HG02870 (cell line): Measurements from ENCODE around the gene PIK3R6.

ENCODE experiments used
- ATAC-seq: cut with Tn5 transposase; IDR thresholded peaks from one replicate; pipeline ENCODE4 v1.9.1; 2021; ENCODE audit warnings: mild to moderate bottlenecking, moderate library complexity; ENCODE audit not compliant: unreplicated experiment

PIK3R6 gene

DNA sequence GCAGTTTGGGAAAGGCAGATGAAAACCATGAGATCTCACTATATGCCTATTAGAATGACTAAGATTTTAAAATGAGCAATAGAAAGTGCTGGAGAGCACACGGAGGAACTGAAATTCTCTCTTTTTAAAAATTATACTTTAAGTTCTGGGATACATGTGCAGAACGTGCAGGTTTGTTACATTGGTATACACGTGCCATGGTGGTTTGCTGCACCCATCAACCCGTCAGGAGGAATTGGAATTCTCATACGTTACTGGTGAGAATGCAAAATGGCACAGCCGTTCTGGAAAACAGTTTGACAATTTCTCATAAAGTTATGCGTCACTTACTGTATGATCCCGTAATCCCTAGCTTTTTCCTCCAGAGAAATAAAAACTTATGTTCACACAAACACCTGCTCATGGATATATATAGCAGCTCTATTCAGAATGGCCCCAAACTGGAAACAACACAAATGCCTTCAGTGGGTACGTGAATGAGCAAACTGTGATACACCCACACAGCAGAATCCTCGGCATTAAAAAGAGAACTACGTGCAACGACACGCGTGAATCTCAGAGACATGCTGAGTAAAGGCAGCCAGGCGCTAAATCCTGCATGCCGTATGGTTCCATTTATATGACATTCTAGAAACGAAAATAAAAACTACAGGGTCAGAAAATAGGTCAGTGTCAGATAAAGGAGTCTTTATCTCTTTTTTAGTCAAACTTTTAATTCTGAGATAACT is 11.8 kb downstream of the PIK3R6 start:
- ATAC-seq, result peak; percentile 36

DNA sequence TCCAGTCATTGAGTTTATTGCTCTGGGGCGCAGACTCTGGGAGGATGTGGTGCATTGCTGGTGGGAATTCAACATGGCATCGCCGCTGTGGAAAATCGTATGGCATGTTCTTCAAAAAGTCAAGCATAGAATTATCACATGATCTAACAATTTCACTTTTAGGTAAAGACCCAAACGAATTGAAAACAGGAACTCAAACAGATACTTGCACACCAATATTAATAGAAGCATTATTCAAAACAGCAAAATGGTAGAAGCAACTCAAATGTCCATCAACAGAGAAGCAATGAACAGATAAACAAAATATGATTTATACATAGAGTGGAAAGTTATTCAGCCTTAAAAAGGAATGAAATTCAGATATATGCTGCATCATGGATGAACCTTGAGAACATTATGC is 15.9 kb downstream of the PIK3R6 start:
- ATAC-seq, result no peak

DNA sequence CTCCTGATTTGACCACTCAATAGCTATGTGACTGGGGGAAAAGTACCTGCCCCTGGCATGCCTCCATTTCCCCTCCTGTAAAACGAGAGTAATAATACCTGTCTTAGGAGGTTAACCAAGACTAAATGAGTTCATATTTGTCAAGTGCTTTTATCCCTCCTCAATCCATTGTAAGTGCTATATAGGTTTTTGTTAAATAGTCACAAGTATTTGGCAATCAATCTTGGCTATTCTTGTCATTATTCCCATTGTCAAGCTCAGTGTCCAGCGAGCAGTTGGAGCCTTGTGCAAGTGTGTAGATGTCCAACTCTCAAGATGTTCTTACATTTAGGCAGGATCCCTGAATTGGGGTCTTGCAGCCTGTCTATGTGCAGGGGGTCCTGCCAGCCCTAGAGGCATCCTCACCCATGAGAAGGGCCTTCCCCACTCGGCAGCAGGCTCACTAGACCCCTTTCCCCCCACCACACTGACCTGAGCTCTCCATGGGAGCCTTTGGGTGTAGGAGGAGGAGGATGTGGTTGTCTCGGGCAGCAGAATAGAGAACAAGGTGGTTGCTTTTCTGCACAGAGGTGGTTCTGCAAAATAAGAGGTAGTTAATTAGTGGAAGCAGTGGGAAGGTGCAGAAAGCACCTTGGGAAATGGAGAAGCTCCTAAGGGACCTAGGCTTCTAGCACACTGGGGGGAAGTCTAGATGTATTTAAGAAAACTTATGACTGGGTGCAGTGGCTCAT is 18.0 kb downstream of the PIK3R6 start:
- no peak for ATAC-seq

DNA sequence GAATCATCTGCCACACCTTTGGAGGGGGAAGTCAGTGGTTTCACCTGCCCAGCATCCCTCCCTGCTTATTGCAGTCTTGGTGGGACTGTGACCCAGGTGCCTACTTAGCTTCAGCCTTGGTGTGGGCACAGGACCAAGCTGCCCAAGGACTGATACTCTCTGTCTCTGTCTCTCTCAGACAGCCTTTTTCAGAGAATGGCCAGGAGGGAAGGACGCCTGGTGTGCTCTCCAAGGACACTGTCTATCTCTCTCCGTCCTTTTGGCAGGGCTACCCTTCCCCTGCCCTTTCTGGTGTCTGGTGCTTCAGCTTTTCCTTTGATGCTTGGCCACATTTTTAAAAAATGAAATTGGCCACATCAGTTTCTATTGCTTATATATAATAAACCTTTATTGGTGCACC is 19.6 kb downstream of the PIK3R6 start:
- ATAC-seq, result no peak

DNA sequence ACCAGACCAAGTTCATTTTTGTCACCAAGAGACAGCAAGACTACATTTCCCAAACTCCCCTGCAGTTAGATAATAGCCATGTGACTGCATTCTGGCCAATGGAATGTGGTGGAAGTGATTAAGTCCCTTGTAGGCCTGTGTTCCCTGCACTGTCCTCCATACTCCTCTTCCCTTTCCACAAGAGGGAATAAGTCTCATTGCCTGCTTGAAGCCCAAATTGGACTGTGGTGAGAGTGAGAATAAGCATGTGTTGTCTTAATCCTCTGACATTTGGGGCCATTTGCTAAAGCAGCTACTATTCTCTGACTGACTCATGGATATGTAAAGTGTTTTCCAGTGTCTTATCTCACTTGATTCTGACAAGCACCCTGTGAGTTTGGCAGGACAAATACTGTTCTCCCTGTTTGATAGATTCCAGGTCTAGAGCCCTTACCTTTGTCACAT is 20.7 kb downstream of the PIK3R6 start:
- ATAC-seq, result no peak

DNA sequence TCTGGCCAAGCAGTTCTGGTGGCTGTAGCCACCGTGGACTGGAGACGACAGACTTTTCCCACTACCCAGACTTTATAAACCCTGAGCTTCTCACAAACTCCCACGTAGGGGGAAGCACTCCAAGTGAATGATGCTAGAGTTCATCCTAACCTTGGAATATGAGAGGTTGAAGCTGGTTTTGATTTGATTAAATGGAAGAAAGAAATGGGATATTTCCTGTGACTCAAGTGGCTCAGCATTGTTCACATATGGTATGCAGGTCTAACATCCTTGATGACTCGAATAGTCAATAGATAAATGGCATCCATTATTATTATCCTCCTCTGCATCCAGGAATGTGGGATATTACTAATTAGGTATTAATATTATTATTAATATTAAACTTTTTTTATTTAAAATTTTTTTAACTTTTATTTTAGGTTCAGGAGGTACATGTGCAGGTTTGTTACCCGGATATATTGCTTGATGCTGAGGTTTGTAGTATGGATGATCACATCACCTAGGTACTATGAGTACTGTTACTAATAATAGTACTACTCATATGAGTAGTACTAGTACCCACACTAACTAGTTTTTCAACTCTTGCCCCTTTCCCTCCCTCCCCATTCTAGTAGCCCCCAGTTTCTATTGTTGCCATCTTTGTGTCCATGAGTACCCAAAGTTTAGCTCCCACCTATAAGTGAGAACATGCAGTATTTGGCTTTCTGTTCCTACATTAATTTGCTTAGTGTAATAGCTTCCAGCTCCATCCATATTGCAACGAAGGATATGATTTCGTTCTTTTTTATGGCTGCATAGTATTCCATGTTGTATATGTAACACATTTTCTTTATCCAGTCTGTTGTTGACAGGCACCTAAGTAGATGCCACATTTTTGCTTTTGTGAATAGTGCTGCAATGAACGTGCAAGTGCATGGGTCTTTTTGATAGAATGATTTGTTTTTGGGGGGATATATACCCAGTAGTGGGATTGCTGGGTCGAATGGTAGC is 22.9 kb downstream of the PIK3R6 start:
- ATAC-seq, result no peak

DNA sequence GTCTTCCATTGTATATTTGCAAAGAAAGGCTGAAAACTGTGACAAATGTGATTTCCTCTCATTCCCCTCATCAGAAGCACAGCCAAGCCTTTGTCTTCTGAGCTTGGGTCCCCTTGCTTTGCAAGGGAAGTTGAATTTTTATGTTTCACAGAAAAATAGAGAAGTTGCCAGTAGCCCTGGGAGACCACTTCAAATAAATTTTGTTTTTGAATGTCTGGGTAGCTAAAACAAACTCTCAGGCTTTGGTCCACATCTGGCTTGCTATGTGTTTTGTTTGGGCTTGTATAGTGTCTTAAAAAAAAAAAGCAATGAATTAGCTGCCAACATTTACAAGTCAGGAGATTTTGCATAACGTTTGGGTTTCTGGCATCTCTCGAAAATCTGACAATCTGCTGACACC is 24.1 kb downstream of the PIK3R6 start:
- no peak for ATAC-seq

DNA sequence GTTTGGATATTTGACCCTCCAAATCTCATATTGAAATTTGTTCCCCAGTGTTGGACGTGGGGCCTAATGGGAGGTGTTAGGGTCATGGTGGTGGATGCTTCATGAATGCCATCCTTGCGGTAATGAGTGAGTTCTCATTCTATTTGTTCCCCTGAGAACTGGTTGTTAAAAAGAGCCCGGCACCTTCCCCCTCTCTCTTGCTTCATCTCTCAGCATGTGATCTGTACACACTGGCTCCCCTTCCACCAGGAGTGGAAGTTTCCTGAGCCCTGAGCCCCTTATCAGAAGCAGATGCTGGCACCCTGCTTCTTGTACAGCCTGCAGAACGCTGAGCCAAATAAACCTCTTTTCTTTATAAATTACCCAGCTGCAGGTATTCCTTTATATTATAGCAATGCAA is 25.6 kb downstream of the PIK3R6 start:
- ATAC-seq, result no peak

DNA sequence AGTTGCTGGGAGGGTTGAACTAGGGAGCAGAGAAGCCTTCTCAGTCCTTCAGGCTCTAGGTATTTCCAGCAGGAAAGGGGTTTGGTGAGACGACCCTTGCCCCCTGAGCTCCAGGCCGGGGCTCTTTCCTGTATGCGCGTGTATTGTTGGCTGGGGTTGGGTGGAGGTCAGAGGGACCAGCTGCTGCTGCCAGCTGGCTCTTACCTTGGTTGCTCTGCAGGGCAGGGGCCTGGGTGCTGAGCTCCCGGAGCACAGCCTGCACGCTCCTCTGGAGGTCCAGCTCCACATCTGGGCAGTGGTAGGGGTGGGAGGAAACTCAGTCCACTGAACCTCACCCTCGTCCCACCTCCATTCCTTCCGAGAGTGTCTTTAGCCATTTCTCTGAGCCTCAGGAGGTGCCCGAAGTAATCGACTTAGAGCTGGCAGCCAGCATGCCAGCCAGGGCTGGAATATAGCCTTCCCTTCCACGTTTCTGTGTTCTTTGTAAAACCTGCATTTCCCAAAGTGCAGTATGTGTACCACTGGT is 28.0 kb downstream of the PIK3R6 start:
- ATAC-seq, result no peak

DNA sequence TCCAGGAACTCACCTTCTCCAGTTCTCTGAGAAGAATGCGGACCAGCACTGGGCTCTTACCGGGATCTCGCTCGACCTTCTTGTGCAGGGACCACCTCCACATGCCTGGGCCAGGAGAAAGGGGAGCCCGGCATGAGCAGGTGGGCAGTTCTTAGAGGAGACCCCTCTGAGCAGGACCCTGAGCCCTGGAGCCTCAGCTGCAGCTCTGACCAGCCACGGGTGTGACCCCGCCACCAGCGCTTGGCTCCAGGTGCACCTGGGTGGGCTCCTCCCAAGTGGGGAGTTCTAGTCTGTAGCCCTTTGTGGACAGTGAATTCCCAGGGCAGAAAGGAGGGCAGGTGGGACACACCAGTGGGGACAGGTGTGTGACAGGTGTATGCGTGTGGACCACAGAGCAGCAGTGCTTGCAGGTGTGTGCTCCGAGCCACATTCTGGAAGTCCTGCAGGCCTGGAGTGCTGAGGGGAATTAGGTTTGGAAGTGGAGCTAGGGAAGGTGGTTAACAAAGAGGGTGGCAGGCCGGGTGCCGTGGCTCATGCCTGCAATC is 28.9 kb downstream of the PIK3R6 start:
- no peak for ATAC-seq

DNA sequence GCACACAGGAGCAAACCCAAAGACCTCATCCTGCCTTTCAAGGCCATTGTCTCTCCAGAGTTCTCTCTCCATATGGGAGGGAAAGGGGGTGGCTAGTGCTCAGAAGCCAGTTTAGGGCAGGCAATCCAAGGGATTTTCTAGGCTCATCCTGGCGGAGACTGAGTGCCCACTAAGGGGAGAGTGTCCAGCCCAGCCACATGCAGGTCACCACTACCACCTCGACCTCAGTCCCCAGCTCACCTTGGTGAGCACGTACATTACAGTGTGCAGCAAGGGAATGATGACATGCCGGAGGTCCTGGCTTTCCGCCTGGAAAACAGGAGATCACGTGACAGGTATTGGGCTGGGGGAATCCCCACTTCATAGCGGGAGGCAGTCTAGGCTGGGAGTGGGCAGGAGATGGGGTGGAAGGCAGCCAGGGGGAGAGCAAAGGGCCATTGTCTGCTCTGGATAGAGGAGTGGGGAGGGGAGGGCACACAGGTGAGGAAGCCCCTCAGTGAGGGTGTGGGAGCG is 29.9 kb downstream of the PIK3R6 start:
- ATAC-seq, result no peak

DNA sequence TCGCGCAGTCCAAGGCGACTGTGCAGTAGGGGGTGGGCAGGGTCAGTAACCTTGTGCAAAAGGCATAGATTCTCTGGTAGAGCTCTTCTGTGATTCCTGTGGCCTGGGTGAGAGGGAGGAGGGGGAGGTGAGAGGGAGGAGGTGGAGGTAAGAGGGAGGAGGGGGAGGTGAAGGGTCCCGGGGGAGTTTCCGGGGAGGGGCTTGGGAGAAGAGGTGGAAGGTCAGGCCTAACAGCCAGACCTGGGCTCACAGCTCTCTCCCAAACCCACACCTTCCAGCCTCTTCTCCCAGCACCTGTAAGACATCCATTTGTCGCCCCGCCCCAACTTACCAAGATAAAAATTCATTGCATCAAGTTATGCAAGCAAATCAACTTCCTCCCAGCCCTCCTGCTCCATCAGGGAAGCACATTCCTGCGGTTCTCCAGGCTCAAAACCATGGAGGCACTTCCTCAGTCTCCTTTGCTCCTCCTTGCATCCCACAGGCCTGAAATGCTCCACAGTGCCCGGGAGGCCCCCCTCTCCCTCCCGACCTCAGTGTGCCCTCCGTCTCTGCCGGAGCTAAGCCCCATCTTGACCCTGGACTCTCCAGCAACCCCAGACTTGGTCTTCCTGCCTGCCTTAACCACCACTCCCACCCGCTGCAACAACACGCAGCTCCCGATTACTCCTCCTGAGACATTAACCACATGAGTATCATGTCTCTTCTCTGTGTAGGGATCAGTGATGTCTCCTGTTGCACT is 30.5 kb downstream of the PIK3R6 start:
- no peak for ATAC-seq

DNA sequence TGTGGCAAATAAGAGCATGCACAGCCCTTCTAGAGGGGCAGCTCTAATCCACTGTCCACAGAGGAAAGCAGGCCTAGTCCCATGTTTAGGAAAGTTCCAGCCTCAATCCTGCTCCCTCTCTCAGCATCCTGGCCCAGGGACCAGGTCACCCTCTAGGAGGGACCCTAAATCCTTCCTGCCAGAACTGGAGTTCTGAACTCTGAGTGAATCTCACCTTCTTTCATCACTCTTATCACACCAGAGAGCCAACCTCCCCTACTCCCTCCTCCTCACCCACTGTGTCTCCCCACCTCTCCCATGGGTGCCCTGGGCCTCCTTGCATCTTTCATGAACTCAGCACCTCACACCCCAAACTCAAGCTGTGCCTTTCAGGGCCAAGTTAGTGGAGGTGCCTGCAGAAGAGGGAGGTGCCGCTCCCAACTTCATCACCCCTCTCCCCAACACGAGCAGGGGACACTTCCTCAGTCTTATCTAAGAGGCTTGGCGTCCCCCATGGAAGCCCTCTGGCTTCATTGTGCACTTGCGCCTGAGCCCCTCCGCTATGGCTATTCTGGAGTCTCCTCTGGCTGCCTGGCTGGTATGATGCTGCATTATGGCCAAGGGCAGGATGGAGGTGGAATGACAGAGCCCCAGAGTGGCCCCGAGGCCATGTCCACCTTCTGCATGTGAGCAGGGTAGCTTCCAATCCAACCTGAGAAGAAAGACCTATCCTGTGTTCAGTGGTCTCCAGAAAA is 31.7 kb downstream of the PIK3R6 start:
- ATAC-seq, result no peak

DNA sequence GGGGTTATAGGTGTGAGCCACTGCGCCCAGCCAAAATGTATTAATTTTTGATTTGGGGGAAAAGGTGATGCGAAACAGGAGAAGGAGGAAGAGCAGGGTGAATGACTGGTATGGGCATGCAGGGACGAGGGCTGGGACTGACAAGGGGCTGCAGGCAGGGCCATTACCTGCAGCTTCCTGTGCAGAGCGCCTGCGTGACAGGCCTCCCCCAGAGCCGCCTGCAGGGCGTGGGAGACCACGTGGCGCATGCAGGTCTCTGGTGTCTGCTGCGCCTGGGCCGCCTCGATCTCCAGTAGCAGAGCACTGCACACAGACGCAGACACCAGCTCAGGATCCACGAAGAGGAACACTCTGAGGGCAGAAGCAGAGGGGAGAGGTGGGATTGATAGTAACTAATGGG is 32.4 kb downstream of the PIK3R6 start:
- no peak for ATAC-seq

DNA sequence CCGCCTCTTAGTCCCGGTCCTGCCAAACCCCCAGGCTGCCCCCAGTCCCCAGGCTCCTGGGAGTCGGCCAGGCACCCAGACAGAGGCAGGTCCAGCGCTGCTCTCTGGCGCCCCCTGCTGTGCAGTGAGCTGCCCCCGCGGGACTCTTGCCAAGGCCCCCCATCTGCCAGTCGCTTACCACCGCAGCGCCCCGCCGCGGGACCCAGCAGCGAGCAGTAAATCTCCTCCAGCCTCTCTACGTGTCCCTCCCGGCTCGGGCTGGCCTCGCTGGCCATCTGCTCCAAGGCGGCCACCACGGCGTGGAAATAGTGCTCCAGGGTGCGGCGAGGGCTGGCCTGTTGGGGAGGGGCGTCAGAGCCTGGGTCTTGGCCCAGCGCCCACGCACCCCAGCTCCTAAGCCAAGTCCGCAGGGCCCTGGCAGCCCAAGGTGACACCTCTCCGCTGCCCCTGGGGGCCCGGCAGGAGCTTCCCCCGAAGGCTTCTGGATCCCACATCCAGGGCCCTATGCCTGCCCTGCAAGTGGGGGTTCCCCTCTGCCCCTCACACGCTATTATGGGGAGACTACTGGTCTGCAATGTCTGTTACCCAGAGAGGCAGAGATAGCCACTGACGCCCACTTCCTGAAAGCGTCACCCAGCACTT is 34.6 kb downstream of the PIK3R6 start:
- no peak for ATAC-seq

DNA sequence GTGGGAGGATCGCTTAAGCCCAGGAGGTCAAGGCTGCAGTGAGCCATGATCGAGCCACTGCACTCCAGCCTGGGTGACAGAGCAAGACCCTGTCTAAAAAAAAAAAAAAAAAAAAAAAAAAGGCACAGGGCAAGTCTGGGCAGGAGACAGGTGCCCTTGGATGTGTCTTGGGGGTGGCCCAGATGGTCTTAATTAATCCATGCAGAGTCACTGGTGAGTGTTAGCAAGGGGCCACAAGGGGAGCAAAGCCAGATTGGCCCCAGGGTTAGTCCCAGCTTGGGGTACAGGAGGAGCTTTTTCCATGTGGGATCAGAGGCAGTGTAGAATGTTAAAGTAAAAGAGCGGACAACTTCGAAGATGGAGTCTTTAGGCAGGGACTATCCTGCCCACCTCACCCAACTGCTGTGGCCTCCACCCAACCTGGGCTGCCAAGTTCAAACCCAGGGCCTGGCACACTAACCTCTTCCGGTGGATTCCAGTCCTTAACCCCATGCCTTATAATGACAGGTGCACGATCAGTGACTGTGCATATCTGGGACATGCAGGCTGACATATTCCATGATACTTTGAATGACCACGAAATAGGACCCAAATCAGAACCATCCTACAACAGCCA is 36.1 kb downstream of the PIK3R6 start:
- no peak for ATAC-seq

DNA sequence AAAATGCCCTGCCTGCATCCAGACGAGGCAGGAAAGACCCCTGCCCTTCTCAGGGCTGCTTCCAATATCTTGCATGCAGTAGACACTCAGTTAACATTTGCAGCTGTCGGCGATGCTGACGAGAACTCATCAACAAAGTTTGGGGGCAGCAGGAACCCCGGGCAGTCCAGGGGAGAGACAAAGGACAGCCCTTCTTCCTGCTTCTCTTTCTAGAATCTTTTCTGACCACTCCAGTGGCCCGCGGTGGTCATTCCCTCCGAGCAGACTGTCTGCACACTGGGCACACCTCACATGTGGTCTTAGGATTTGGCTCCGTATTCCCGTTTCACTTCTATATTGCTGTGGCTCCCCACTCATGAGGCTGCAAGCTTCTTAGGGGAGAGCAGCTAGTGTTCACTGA is 37.3 kb downstream of the PIK3R6 start:
- ATAC-seq, result no peak
